ENCODE results near the gene ENO1.

ENO1 gene

GRCh38 chr1:8883491-8883890 is 5.0 kb upstream of the ENO1 start:
- no peak for TF ChIP-seq CTCF (IDR thresholded peaks at IDR 0.05; ENCODE audit: low read length, missing control alignments)
- no peak overlapping the region for H3K4me3 ChIP-seq (replicated peaks; ENCODE audit: low read depth, low read length)
- DNase-seq (ENCODE audit: low read depth), result no peak

- peak overlapping the region; percentile 88 for H3K4me3 ChIP-seq (replicated peaks; ENCODE audit: low read depth, low read length)
- DNase-seq (ENCODE audit: low read depth), result peak; percentile 97
Observed at GRCh38 chr1:8879922-8880676, 1.6 kb upstream of the ENO1 start.

GRCh38 chr1:8879464-8879921 is 1.0 kb upstream of the ENO1 start:
- no peak for TF ChIP-seq CTCF (IDR thresholded peaks at IDR 0.05; ENCODE audit: low read length, missing control alignments)
- peak overlapping the region; percentile 88 for H3K4me3 ChIP-seq (replicated peaks; ENCODE audit: low read depth, low read length)
- DNase-seq (ENCODE audit: low read depth), result no peak

More at GRCh38 chr1:8879922-8880676, 1.6 kb upstream of the ENO1 start:
- TF ChIP-seq CTCF (IDR thresholded peaks at IDR 0.05; ENCODE audit: low read length, missing control alignments), result no peak

GRCh38 chr1:8878698-8879463 is 395 bp upstream of the ENO1 start:
- DNase-seq (ENCODE audit: low read depth), result peak; percentile 98
- peak overlapping the region; percentile 88 for H3K4me3 ChIP-seq (replicated peaks; ENCODE audit: low read depth, low read length)
- TF ChIP-seq CTCF (IDR thresholded peaks at IDR 0.05; ENCODE audit: low read length, missing control alignments), result no peak

- peak overlapping the region; percentile 88 for H3K4me3 ChIP-seq (replicated peaks; ENCODE audit: low read depth, low read length)
- no peak for TF ChIP-seq CTCF (IDR thresholded peaks at IDR 0.05; ENCODE audit: low read length, missing control alignments)
- DNase-seq (ENCODE audit: low read depth), result no peak
Observed at GRCh38 chr1:8876087-8876486, 2.4 kb downstream of the ENO1 start.

- peak overlapping the region; percentile 88 for H3K4me3 ChIP-seq (replicated peaks; ENCODE audit: low read depth, low read length)
- DNase-seq (ENCODE audit: low read depth), result no peak
- no peak for TF ChIP-seq CTCF (IDR thresholded peaks at IDR 0.05; ENCODE audit: low read length, missing control alignments)
Observed at GRCh38 chr1:8875216-8875861, 3.1 kb downstream of the ENO1 start.
